LNCaP clone FGC (cell line): ENCODE data around the gene SPAG6.

Experiments used
- DNase-seq: peaks from one replicate; pipeline ENCODE4 v3.0.0-alpha.2; 2011; ENCODE audit warnings: low read depth
- H3K4me3 ChIP-seq: 2 replicates; pipeline ENCODE4 v1.5.1; 2011; ENCODE audit warnings: mild to moderate bottlenecking, low read depth, low read length, control low read depth
- TF ChIP-seq, protein P1 (sequence below): IDR thresholded peaks from 2 replicates; pipeline ENCODE4 v1.5.1; 2012; ENCODE audit warnings: mild to moderate bottlenecking; ENCODE audit not compliant: control insufficient read depth, insufficient read depth; ENCODE audit errors: extremely low read depth

Gene SPAG6

DNA sequence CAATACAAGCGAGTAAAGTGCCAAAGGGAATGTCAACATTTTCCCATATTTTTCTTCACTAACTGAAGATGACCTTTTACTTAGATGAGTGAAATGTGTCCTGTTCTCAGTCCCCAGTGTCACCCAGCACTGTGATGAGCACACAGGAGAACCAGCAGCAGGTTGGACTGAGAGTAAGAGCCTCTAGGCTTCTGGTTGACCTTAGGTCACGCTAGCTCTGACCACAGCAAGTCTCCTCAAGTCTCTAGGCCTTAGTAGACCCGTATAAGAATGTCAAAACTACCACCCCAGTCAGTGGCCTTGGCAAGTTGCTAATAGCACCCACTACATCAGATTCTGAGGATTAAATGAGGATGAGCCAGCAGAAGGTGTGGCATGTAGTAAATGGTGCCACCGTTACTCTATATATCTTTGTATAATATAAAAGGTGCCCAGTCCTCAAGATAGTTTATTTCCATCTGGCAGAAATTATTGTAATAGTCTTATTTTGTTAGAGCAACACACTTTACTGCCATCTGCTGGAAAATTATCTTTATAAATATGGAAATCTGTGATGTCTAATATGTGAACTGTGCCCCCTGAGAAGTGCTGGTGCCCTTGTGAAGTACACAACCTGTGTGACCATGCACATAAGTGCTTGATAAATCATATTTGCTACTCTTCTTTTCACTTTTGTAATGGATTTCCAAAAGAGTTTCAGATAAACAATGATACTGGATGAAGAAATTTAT is 75.7 kb downstream of the SPAG6 start:
- no peak overlapping the region for H3K4me3 ChIP-seq
- TF ChIP-seq, protein P1, sequence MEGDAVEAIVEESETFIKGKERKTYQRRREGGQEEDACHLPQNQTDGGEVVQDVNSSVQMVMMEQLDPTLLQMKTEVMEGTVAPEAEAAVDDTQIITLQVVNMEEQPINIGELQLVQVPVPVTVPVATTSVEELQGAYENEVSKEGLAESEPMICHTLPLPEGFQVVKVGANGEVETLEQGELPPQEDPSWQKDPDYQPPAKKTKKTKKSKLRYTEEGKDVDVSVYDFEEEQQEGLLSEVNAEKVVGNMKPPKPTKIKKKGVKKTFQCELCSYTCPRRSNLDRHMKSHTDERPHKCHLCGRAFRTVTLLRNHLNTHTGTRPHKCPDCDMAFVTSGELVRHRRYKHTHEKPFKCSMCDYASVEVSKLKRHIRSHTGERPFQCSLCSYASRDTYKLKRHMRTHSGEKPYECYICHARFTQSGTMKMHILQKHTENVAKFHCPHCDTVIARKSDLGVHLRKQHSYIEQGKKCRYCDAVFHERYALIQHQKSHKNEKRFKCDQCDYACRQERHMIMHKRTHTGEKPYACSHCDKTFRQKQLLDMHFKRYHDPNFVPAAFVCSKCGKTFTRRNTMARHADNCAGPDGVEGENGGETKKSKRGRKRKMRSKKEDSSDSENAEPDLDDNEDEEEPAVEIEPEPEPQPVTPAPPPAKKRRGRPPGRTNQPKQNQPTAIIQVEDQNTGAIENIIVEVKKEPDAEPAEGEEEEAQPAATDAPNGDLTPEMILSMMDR: peak; percentile 29; the same call in 1 of the 2 replicates
- no peak for DNase-seq

DNA sequence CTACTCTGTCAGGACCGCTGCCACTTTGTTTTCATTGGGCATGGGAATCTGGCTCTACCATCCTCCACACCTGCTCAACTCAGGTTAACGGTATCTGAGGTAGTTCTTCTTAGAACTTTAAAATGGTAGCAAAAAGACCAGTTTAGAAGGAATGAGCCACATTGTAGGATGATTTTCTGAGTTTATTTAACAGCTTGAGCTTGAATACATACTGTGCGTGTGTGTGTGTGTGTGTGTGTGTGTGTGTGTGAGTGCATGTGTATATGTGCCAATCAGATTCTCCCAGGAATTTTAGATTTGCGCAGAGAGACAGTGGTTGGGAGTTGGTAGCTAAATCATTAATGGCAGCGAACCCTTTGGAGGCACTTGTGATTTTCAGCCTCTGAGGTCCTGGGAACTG is 81.4 kb downstream of the SPAG6 start:
- DNase-seq: no peak
- TF ChIP-seq, protein P1: no peak

DNA sequence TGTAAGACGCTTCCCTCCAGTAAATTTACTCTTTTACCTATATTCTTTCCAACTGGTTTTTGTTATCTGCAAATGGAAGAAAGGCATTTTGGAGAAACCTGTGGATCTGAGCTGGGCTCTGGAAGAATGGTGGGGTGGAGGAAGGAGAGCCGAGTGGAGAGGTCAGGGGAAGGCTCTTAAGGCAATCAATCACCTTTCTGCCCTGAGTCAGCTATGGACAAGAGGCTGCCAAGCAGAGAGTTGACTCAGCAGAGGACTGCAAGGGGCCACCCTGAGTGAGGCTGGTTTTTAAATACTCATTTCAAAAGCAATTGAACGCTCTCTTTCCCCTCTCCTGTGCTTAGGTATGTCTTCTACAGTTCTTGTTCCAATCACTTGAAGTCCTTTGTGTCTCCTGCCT is 81.8 kb downstream of the SPAG6 start:
- TF ChIP-seq, protein P1: no peak
- no peak for DNase-seq
- no peak overlapping the region for H3K4me3 ChIP-seq

More for the DNA sequence above, 81.4 kb downstream of the SPAG6 start:
- H3K4me3 ChIP-seq: no peak overlapping the region

DNA sequence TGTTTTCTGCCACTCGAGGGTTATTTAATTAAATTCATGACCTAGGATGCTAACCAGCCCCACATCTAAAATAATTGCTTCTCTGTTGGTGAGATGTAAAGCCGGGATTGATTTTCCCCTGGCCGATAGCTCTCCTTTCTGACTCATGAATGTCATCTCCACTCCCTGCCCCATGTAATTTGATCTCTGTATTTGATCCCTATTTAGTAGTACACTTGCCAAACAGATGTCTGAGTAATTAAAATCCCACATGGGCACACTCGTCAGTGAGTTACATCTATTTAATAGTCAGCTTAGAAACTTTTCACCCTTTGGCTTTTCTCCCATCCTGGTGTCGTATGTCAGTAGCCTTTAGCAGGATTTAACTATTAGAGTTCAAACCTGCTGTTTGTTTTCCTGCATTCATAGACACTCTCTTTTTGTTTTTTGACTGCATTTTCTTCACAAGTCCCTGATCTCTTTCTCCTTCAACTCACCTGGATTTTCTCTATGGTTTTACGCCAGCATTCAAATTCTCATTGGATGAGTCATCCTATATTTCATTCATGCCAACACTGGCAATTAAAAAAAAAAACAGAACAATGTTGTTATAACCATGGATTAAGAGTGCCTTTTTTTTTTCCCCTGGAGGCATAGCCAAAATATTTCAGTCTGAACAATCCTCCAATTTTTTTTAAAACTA is 82.7 kb downstream of the SPAG6 start:
- H3K4me3 ChIP-seq: no peak overlapping the region
- peak; percentile 91 for DNase-seq

DNA sequence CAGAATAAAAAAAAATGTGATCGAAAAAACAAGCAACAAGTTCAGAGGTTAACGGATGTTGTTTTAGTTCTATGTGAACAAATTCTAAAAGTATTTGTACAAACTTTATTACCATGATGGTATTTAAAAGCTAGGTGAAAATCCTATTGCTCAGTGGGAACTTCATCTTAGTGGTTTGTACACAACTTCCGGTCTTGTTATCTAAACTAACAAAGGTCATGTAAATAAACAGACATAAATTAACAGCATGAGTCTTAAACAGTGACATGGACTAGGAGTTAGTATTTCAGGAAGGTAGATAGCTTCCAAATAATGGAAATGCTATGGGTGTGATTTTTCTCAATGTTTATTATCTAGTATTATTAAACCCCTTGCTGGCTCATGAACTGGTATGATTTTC is 83.8 kb downstream of the SPAG6 start:
- TF ChIP-seq, protein P1: no peak
- no peak overlapping the region for H3K4me3 ChIP-seq
- no peak for DNase-seq

More for the DNA sequence above, 82.7 kb downstream of the SPAG6 start:
- TF ChIP-seq, protein P1: no peak

DNA sequence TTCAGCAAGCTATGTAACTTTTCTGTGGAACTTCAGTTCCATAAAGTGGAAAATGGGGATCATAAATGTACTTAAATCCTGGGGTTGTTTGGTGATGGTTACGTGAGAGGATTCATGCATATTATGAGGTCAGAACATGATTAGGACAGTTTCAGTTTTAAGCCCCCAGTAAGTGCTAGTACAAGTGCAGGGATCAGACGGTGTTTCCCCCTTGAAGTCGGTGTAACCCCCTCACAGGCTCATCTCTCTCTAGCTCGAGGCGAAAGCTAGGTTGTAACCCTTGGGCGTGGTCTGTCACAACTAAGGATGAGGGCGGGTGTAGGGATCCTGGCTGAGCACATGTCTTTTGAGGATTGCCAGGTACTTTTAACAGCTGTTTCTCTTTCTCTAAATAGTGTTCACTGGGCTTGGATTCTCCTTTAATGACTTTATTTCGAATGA is 84.7 kb downstream of the SPAG6 start:
- TF ChIP-seq, protein P1: no peak
- no peak for DNase-seq
- no peak overlapping the region for H3K4me3 ChIP-seq
